ENCODE data around the gene PALD1.

DNA sequence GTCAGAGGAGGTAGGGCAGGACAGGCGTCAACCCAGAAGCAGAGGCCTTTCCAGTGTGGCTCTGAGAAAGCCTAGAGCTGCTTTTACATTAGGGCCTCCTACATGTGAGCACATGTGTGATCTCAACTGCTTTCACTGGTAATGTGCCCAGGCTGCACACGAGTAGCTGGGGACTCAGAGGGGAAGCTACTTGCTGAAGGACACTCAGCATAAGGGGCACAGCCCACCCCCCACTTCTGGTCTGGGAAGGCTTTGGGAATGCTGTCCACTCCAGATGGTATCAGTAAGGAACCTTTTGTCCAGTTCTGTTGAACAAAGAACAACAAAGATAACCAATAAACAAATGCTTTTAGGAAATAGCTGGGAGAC is 105.1 kb downstream of the PALD1 start:
- TF ChIP-seq POLR2A (IDR thresholded peaks at IDR 0.05; ENCODE audit: low read depth, low read length), result no peak
- no peak for TF ChIP-seq POLR2AphosphoS5 (IDR thresholded peaks at IDR 0.05; ENCODE audit: low read depth, low read length)
- TF ChIP-seq TAF1 (IDR thresholded peaks at IDR 0.05; ENCODE audit: borderline replicate concordance, low read depth, low read length), result no peak

All from GM12892 (cell line).